ENCODE data around the gene KCNH1. TPM values are rescaled to one million over a fixed set of nuclear protein-coding genes. Genes with fewer than 3 reads are reported as not detected.

The KCNH1 gene
- total and polyA plus RNA-seq, 2 experiments from 2014 or later = 0.71 to 1.8 TPM

DNA sequence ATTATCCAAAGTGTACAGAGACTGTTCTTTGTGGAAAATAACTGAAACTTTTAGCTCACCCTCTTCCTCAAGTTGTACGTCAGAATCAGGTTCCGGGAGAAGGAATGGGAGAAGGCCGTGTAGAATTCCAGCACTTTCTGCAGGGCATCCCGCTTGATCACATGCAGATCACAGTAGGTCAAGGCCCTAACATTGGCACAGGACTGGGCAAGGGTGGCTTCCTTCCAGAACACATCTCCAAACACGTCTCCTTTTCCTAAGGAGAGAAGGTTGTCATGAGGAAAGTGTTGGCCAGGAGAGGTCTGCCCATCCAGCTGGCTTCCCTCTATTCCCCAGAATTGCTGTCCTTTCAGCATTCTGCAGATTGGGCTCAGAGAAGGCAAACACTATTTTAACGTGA, 358.7 kb downstream of the KCNH1 start:
- H3K9me2 ChIP-seq (ENCODE audit: insufficient read depth) = no peaks in the 10 kb centered on the region
- H3K4me2 ChIP-seq (ENCODE audit: unreplicated experiment) = no peak overlapping the region
- no peak for TF ChIP-seq EZH2 (IDR thresholded peaks at IDR 0.05; ENCODE audit: insufficient read depth, poor library complexity, severe bottlenecking)
- TF ChIP-seq EZH2phosphoT487 (IDR thresholded peaks at IDR 0.05; ENCODE audit: insufficient read depth, low read depth) = no peak
- no peaks in the 10 kb centered on the region for H3F3A ChIP-seq (ENCODE audit: insufficient read depth)
- no peaks in the 10 kb centered on the region for H3K79me2 ChIP-seq (ENCODE audit: insufficient read depth)
- H3K4me1 ChIP-seq (ENCODE audit: insufficient read depth) = no peaks in the 10 kb centered on the region
- DNase-seq = no peak
- H3K27ac ChIP-seq = no peak overlapping the region
- H4K20me1 ChIP-seq (ENCODE audit: insufficient read depth) = no peaks in the 10 kb centered on the region
- H3K9ac ChIP-seq = no peak overlapping the region
- H3K36me3 ChIP-seq (ENCODE audit: low read depth) = no peaks in the 10 kb centered on the region
- WGBS, 2 experiments (ENCODE audit: low coverage in 1 of 2, low lambda C conversion rate in 2 of 2, missing lambda C conversion rate in 2 of 2) = 16 to 22% methylated on average over 6 of the region's 6 CpGs
- no peak overlapping the region for H2AFZ ChIP-seq
- no peaks in the 10 kb centered on the region for H3K9me3 ChIP-seq (ENCODE audit: low read depth)
- no peak overlapping the region for H3K4me3 ChIP-seq
- in situ Hi-C loops (cut with MboI) = no loop called here
- H3K27me3 ChIP-seq (replicated peaks; ENCODE audit: insufficient read depth) = no peaks in the 10 kb centered on the region

DNA sequence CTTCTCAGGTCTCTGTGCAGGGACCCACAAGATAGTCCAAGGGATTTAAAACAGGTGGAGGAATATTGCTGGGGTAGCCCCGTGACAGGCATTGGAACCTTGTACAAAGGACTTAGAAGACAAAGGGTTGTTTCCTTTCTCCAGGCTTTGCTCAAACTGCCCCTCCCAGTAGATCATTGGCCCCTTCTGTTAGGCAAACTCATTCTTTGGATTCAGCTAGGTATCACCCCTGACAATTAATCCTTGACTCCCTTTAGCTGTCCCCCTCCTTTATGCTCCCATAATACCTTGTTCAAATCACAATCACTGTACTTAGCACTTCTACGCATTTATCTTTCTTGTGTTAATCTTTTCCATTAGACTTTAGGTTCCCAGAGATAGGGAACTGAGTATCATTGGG, 360.5 kb downstream of the KCNH1 start:
- Histone ChIP-seq H3K27ac (no peak overlapping the region), H3K79me2 (ENCODE audit: insufficient read depth) (no peaks in the 10 kb centered on the region), H3K4me1 (ENCODE audit: insufficient read depth) (no peaks in the 10 kb centered on the region), H3K9ac (no peak overlapping the region), H4K20me1 (ENCODE audit: insufficient read depth) (no peaks in the 10 kb centered on the region), H2AFZ (no peak overlapping the region), H3F3A (ENCODE audit: insufficient read depth) (no peaks in the 10 kb centered on the region), H3K36me3 (ENCODE audit: low read depth) (no peaks in the 10 kb centered on the region), H3K4me3 (no peak overlapping the region), H3K4me2 (ENCODE audit: unreplicated experiment) (no peak overlapping the region), H3K9me3 (ENCODE audit: low read depth) (no peaks in the 10 kb centered on the region), H3K9me2 (ENCODE audit: insufficient read depth) (no peaks in the 10 kb centered on the region), H3K27me3 (replicated peaks; ENCODE audit: insufficient read depth) (no peaks in the 10 kb centered on the region)
- TF ChIP-seq EZH2 (IDR thresholded peaks at IDR 0.05; ENCODE audit: insufficient read depth, poor library complexity, severe bottlenecking) = no peak
- no peak for TF ChIP-seq EZH2phosphoT487 (IDR thresholded peaks at IDR 0.05; ENCODE audit: insufficient read depth, low read depth)
- in situ Hi-C loops (cut with MboI) = no loop called here
- 15 to 17% methylated on average over 2 of the region's 2 CpGs for WGBS, 2 experiments (ENCODE audit: low coverage in 1 of 2, low lambda C conversion rate in 2 of 2, missing lambda C conversion rate in 2 of 2)
- no peak for DNase-seq

DNA sequence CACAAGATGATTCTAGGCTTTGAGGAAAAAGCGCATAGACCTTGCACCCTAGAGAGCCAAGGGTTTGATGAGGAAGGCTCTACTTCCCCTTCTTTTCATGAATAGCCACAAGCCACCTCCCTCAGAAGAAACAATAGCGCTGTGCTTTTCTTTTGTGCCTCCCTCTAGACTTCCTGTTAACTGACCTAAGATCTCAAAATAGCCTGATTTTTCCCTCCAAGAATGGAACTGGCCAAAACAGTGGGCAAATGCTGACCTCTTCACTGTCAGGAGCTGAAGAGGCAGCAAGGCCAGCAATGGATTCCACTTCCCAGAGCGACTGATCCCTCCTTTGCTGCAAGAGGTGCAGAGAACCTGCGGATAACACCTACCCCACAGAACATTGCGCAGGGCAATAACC, 362.8 kb downstream of the KCNH1 start:
- no peak for DNase-seq
- Histone ChIP-seq H3K36me3 (ENCODE audit: low read depth) (no peaks in the 10 kb centered on the region), H3K4me2 (ENCODE audit: unreplicated experiment) (no peak overlapping the region), H3K9ac (no peak overlapping the region), H3K79me2 (ENCODE audit: insufficient read depth) (no peaks in the 10 kb centered on the region), H3K27ac (no peak overlapping the region), H4K20me1 (ENCODE audit: insufficient read depth) (no peaks in the 10 kb centered on the region), H3K27me3 (replicated peaks; ENCODE audit: insufficient read depth) (no peaks in the 10 kb centered on the region), H3K4me3 (no peak overlapping the region), H3K9me2 (ENCODE audit: insufficient read depth) (no peaks in the 10 kb centered on the region), H3F3A (ENCODE audit: insufficient read depth) (no peaks in the 10 kb centered on the region), H3K4me1 (ENCODE audit: insufficient read depth) (no peaks in the 10 kb centered on the region), H3K9me3 (ENCODE audit: low read depth) (no peaks in the 10 kb centered on the region), H2AFZ (no peak overlapping the region)
- in situ Hi-C loops (cut with MboI) = no loop called here
- WGBS, 2 experiments (ENCODE audit: low coverage in 1 of 2, low lambda C conversion rate in 2 of 2, missing lambda C conversion rate in 2 of 2) = 43 to 47% methylated on average over 5 of the region's 5 CpGs
- TF ChIP-seq EZH2 (IDR thresholded peaks at IDR 0.05; ENCODE audit: insufficient read depth, poor library complexity, severe bottlenecking) = no peak
- TF ChIP-seq EZH2phosphoT487 (IDR thresholded peaks at IDR 0.05; ENCODE audit: insufficient read depth, low read depth) = no peak

DNA sequence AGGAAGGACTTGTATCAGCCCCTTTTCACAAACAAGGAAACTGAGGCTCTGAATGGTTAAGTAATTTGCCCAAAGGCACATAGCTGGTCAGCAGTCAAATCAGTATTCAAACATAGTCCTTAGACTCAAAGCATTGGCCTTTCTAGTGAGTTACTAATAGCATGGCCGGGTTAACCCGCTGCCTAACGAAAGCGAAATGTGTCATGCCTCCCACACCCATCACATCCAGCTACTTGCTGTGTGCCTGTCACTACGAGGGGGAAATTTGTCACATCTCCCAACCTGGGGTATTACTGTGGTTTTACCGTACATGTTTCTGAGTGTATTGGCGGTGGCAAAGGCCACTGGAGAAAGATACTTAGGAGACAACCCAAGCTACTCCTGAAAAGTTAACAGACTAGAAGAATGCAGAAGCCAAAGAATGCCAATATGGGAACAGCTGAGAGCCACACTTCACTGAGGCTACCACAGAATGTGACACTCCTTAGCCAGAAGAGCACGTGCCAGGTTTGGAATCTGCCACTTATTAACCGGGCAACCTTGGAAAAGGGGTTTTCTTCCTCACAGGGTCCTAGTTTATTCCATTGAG, 363.5 kb downstream of the KCNH1 start:
- no peak for TF ChIP-seq EZH2phosphoT487 (IDR thresholded peaks at IDR 0.05; ENCODE audit: insufficient read depth, low read depth)
- Histone ChIP-seq H3K4me1 (ENCODE audit: insufficient read depth) (no peaks in the 10 kb centered on the region), H3F3A (ENCODE audit: insufficient read depth) (no peaks in the 10 kb centered on the region), H3K4me3 (no peak overlapping the region), H3K9ac (no peak overlapping the region), H3K9me3 (ENCODE audit: low read depth) (no peaks in the 10 kb centered on the region), H3K36me3 (ENCODE audit: low read depth) (no peaks in the 10 kb centered on the region), H3K27ac (no peak overlapping the region), H3K9me2 (ENCODE audit: insufficient read depth) (no peaks in the 10 kb centered on the region), H3K79me2 (ENCODE audit: insufficient read depth) (no peaks in the 10 kb centered on the region), H4K20me1 (ENCODE audit: insufficient read depth) (no peaks in the 10 kb centered on the region), H3K4me2 (ENCODE audit: unreplicated experiment) (no peak overlapping the region), H2AFZ (no peak overlapping the region), H3K27me3 (replicated peaks; ENCODE audit: insufficient read depth) (no peaks in the 10 kb centered on the region)
- DNase-seq = no peak
- in situ Hi-C loops (cut with MboI) = no loop called here
- WGBS, 2 experiments (ENCODE audit: low coverage in 1 of 2, low lambda C conversion rate in 2 of 2, missing lambda C conversion rate in 2 of 2) = 40% methylated on average over 9 of the region's 9 CpGs

DNA sequence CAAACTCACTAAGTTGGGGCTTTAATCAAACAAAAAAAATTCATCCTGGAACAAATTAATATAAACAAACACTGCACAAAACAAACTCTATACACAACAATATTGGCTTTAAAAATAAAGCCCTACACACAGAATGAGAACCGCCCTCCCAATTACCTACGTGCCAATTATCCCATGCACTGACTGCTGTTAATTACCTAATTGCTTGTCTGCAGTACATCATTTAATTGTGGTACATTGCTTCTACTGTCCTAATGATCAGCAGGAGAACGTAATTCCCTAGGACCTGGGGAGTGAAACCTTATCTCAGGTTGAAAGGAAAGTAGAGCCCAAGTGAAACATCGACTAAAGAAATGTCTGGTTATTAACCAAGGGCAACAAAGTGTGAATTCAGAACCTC, 364.5 kb downstream of the KCNH1 start:
- H2AFZ ChIP-seq = no peak overlapping the region
- in situ Hi-C loops (cut with MboI) = no loop called here

More for the DNA sequence above, 364.5 kb downstream of the KCNH1 start:
- H3F3A ChIP-seq (ENCODE audit: insufficient read depth) = no peaks in the 10 kb centered on the region
- DNase-seq = no peak
- no peak overlapping the region for H3K4me2 ChIP-seq (ENCODE audit: unreplicated experiment)
- H4K20me1 ChIP-seq (ENCODE audit: insufficient read depth) = no peaks in the 10 kb centered on the region
- no peaks in the 10 kb centered on the region for H3K9me2 ChIP-seq (ENCODE audit: insufficient read depth)
- H3K4me1 ChIP-seq (ENCODE audit: insufficient read depth) = no peaks in the 10 kb centered on the region
- WGBS, 2 experiments (ENCODE audit: low coverage in 1 of 2, low lambda C conversion rate in 2 of 2, missing lambda C conversion rate in 2 of 2) = 24 to 28% methylated on average over 4 of the region's 4 CpGs
- H3K79me2 ChIP-seq (ENCODE audit: insufficient read depth) = no peaks in the 10 kb centered on the region
- H3K9me3 ChIP-seq (ENCODE audit: low read depth) = no peaks in the 10 kb centered on the region
- no peak overlapping the region for H3K4me3 ChIP-seq
- H3K27me3 ChIP-seq (replicated peaks; ENCODE audit: insufficient read depth) = no peaks in the 10 kb centered on the region
- no peak overlapping the region for H3K27ac ChIP-seq
- H3K9ac ChIP-seq = no peak overlapping the region
- TF ChIP-seq EZH2 (IDR thresholded peaks at IDR 0.05; ENCODE audit: insufficient read depth, poor library complexity, severe bottlenecking) (no peak), EZH2phosphoT487 (IDR thresholded peaks at IDR 0.05; ENCODE audit: insufficient read depth, low read depth) (no peak)
- H3K36me3 ChIP-seq (ENCODE audit: low read depth) = no peaks in the 10 kb centered on the region

Data from GM23248 (cell line).